ENCODE data around the gene RAB3IL1. TPM values are rescaled to one million over a fixed set of nuclear protein-coding genes. Genes with fewer than 3 reads are reported as not detected.
A peak's percentile ranks its signal among the peaks of the same experiment; 100 is the strongest.

The RAB3IL1 gene
- total RNA-seq, 4 donors from 2014 or later = 0.15 to 10.3 (median 5.0) TPM

DNA sequence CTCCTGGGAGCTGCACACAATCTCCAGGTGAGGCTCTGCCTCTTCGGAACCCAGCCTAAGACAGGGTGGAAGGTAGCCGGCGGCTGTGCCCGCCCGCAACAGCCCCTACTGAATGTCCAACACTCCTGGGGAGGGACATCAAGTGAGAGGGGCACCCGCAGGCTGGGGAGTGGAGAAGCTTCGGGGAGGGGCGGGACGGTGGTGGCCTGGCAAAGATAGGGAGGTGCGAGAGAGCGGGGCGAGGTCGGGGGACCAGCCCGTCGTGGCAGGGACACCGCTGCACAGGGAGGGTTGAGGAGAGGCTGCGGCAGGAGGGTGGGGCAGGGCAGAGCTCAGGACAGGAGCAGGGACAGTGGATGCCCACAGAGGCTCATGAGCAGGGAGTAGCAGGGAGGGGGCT lies 17.1 kb downstream of the RAB3IL1 start:
- no peak for DNase-seq
- Histone ChIP-seq H3K27ac (no peak overlapping the region), H3K36me3 (peaks cover 0 to 21% (median 0%) of the 10 kb centered on the region in 3 donors), H3K4me1 (peaks cover 0 to 21% (median 0%) of the 10 kb centered on the region in 3 donors), H3K27me3 (peaks cover 0 to 7% (median 0%) of the 10 kb centered on the region in 4 donors), H3K9me3 (no peaks in the 10 kb centered on the region), H3K4me3 (no peak overlapping the region)
- intact Hi-C loops (cut with DNase I) = no loop called here
- 70 to 91% methylated on average over 4 to 6 of the region's 17 CpGs for WGBS, 2 donors
- TF ChIP-seq, protein P1, sequence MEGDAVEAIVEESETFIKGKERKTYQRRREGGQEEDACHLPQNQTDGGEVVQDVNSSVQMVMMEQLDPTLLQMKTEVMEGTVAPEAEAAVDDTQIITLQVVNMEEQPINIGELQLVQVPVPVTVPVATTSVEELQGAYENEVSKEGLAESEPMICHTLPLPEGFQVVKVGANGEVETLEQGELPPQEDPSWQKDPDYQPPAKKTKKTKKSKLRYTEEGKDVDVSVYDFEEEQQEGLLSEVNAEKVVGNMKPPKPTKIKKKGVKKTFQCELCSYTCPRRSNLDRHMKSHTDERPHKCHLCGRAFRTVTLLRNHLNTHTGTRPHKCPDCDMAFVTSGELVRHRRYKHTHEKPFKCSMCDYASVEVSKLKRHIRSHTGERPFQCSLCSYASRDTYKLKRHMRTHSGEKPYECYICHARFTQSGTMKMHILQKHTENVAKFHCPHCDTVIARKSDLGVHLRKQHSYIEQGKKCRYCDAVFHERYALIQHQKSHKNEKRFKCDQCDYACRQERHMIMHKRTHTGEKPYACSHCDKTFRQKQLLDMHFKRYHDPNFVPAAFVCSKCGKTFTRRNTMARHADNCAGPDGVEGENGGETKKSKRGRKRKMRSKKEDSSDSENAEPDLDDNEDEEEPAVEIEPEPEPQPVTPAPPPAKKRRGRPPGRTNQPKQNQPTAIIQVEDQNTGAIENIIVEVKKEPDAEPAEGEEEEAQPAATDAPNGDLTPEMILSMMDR (IDR thresholded peaks at IDR 0.05) = no peak
- no peak for TF ChIP-seq POLR2A (IDR thresholded peaks at IDR 0.05)

DNA sequence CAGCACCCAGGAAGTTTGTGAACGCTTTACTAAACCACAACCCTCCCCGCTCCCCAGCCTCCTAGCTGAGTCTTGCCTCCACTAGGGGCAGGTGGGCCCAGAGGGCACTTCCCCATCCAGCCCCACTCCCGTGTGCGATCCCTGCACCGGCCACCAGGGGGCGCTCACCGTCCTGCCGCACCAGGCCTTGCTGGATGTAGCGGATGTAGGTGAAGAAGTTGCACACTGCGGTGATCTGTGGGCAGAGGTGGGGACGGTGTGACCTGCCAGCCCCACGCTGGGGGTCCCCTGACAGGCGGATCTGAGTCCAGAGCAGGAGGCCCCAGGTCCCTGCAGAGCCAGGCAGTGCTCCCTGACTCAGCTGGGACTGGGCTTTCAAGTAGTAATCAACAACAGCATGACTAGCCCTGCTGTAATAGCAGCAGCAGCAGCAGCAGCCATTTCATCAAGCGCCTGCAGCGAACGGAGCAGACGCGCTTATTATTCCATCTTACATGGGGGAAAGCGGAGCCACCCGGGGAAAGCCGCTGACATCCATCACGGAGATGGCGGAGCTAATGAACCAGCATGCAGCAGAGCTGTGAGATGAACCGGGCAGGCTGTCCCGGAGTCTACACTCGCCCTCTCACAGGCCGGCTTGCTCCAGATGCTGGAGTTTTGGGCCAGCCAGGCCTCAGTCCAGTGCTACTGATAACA lies 18.1 kb downstream of the RAB3IL1 start:
- Histone ChIP-seq H3K9me3 (no peaks in the 10 kb centered on the region), H3K36me3 (peaks cover 0 to 11% (median 0%) of the 10 kb centered on the region in 3 donors), H3K27ac (peak overlapping the region in 2 of 4 donors; percentile 16 to 34), H3K4me1 (peaks cover 0 to 21% (median 0%) of the 10 kb centered on the region in 3 donors), H3K4me3 (no peak overlapping the region), H3K27me3 (peaks cover 0 to 4% (median 0%) of the 10 kb centered on the region in 4 donors)
- peak; percentile 49 for DNase-seq
- intact Hi-C loops (cut with DNase I) = loop anchor here (2.0 to 5.0 kb wide), 3 partner anchors 48 to 183 kb away; no protein-coding TSS in a partner anchor
- TF ChIP-seq POLR2A (IDR thresholded peaks at IDR 0.05) = no peak
- TF ChIP-seq, protein P1 (IDR thresholded peaks at IDR 0.05) = peak; percentile 98 to 100 (median 100)
- whole genome bisulfite sequencing, 2 donors = 18% methylated on average over 3 of the region's 27 CpGs; no CpG with 5 or more reads in 1 of the 2 donors

DNA sequence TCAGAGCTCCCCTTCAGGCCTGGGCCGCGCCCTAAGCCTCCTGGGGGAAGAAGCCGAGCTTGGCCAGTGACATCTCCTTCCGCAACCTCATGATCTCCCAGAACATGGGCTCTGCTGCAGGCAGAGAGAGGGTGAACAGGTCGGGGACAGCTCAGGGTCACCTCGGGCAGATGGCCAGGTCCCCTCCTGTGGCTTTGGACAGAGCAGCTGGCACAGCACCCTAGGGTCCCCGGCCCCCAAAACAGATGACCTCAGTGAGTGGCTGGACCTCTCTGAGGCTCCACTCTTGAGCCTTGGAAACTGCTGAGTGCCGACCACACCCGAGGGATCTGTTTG lies 19.2 kb downstream of the RAB3IL1 start:
- no peak for DNase-seq
- H3K27ac ChIP-seq = peak overlapping the region in 1 of 4 donors; percentile 16
- intact Hi-C loops (cut with DNase I) = loop anchor here (2.0 to 5.0 kb wide), 3 partner anchors 49 to 184 kb away; no protein-coding TSS in a partner anchor
- peaks cover 0 to 11% (median 0%) of the 10 kb centered on the region in 3 donors for H3K36me3 ChIP-seq
- 50 to 60% methylated on average over 1 to 2 of the region's 9 CpGs for WGBS, 2 donors
- H3K27me3 ChIP-seq = peaks cover 0 to under 1% (median 0%) of the 10 kb centered on the region in 4 donors
- H3K4me3 ChIP-seq = no peak overlapping the region
- TF ChIP-seq, protein P1 (IDR thresholded peaks at IDR 0.05) = no peak
- TF ChIP-seq POLR2A (IDR thresholded peaks at IDR 0.05) = no peak
- peaks cover 0 to 21% (median 0%) of the 10 kb centered on the region in 3 donors for H3K4me1 ChIP-seq
- no peaks in the 10 kb centered on the region for H3K9me3 ChIP-seq

DNA sequence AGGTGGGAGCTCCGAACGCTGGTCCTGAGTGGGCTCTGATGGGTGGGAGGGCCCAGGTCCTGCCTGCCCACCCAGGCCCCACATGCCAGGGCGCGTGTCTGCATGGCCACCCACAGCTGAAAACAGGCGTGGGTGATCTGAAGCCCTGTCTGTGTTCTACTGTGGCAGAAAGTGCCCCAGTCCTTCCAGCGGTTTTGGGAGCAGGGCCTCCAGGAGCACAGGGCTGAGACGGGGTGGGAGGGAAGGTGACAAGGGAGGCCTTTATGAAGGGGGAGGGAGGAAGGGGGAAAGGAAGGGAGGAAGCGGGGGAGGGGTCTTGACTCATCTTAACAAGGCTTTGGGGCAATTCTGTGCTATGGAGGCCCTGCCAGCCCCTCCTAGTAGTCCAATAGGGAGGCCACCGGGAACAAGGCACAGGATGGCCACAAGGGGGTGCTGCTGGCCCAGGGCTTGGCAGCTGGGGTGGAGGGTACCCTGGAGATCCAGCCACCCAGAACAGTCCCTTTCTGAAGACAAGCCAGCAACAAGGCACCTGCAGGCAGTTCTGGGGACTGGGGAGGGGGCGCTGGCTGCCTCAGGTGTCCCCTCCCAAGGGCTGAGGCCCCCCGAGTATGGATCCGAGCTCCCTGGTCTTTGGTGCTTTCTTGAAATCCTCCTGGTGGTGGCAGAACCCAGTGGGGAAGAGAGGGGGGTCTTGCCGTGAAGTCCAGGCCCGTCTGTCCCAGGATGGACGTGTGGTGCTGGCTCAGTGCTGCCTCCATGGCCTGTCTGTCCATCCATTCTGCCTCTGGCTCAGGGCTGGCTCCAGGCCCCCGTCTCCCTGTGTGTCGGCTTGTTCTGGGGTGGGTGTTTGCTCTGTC lies 19.7 kb downstream of the RAB3IL1 start:
- Histone ChIP-seq H3K27ac (peak overlapping the region in 1 of 4 donors; percentile 1), H3K27me3 (peaks cover 0 to 4% (median 0%) of the 10 kb centered on the region in 4 donors), H3K9me3 (no peaks in the 10 kb centered on the region), H3K4me1 (peaks cover 0 to 21% (median 0%) of the 10 kb centered on the region in 3 donors), H3K36me3 (peaks cover 0 to 11% (median 0%) of the 10 kb centered on the region in 3 donors), H3K4me3 (no peak overlapping the region)
- WGBS, 2 donors = 33 to 52% methylated on average over 5 to 10 of the region's 17 CpGs
- TF ChIP-seq, protein P1 (IDR thresholded peaks at IDR 0.05) = peak; percentile 76 to 90 (median 82)
- TF ChIP-seq POLR2A (IDR thresholded peaks at IDR 0.05) = no peak
- no peak for DNase-seq
- intact Hi-C loops (cut with DNase I) = loop anchor here (2.0 to 5.0 kb wide), 3 partner anchors 50 to 185 kb away; no protein-coding TSS in a partner anchor
